GM23338 (cell line): Measurements from ENCODE around the gene VRTN. TPM values are rescaled to one million over a fixed set of nuclear protein-coding genes. Genes with fewer than 3 reads are reported as not detected.

Experiments
- ATAC-seq: fragments of 200-7000 bp; cut with Tn5 transposase; 3 replicates; pipeline ENCODE4 v1.9.1; 2020
- DNase-seq: peaks from one replicate; pipeline ENCODE4 v3.0.0-alpha.2; 2015; ENCODE audit warnings: low spot score
- H2AFZ ChIP-seq: fragments of 200-600 bp; sonication (generic); 2 replicates; pipeline ENCODE4 v1.8.0; 2016; ENCODE audit warnings: antibody characterized with exemption, mild to moderate bottlenecking, moderate library complexity
- H3F3A ChIP-seq: fragments of 200-600 bp; sonication (generic); replicated peaks from 2 replicates; pipeline ENCODE4 v1.8.0; 2017; ENCODE audit warnings: antibody characterized with exemption, mixed run types, low read depth
- H3K27ac ChIP-seq: fragments of 200-600 bp; sonication (generic); 2 replicates; pipeline ENCODE4 v1.6.1; 2016; ENCODE audit warnings: low read depth
- H3K27me3 ChIP-seq: fragments of 200-600 bp; sonication (generic); 2 replicates; pipeline ENCODE4 v1.8.0; 2016; ENCODE audit warnings: mild to moderate bottlenecking, mixed run types, moderate library complexity; ENCODE audit not compliant: insufficient read depth
- H3K36me3 ChIP-seq: fragments of 200-600 bp; sonication (generic); 2 replicates; pipeline ENCODE4 v1.8.0; 2016; ENCODE audit warnings: mild to moderate bottlenecking; ENCODE audit not compliant: insufficient read depth
- H3K4me1 ChIP-seq: fragments of 200-600 bp; sonication (generic); 2 replicates; pipeline ENCODE4 v1.8.0; 2016; ENCODE audit warnings: mild to moderate bottlenecking, moderate library complexity; ENCODE audit not compliant: insufficient read depth
- H3K4me2 ChIP-seq: fragments of 200-600 bp; sonication (generic); 2 replicates; pipeline ENCODE4 v1.7.1; 2017; ENCODE audit warnings: mixed run types
- H3K4me3 ChIP-seq: fragments of 200-600 bp; sonication (generic); 2 replicates; pipeline ENCODE4 v1.6.1; 2016; ENCODE audit warnings: mixed run types
- H3K79me2 ChIP-seq: fragments of 200-600 bp; sonication (generic); replicated peaks from 2 replicates; pipeline ENCODE4 v1.8.0; 2017; ENCODE audit warnings: mild to moderate bottlenecking; ENCODE audit not compliant: insufficient read depth
- H3K9me2 ChIP-seq: fragments of 200-600 bp; sonication (generic); 2 replicates; pipeline ENCODE4 v1.8.0; 2017; ENCODE audit not compliant: insufficient read depth
- H4K20me1 ChIP-seq: fragments of 200-600 bp; sonication (generic); replicated peaks from 2 replicates; pipeline ENCODE4 v1.8.0; 2017; ENCODE audit warnings: mild to moderate bottlenecking; ENCODE audit not compliant: insufficient read depth
- H3K27ac Mint-ChIP-seq: 2 replicates; pipeline ENCODE4 v1.8.0; 2020; ENCODE audit warnings: inconsistent platforms, mild to moderate bottlenecking, moderate library complexity, mixed read lengths
- H3K27me3 Mint-ChIP-seq: 3 replicates; pipeline ENCODE4 v1.8.0; 2022; ENCODE audit warnings: low read depth, mild to moderate bottlenecking, moderate library complexity, mixed read lengths, inconsistent platforms; ENCODE audit not compliant: insufficient read depth, poor library complexity
- H3K36me3 Mint-ChIP-seq: 3 replicates; pipeline ENCODE4 v1.8.0; 2021; ENCODE audit warnings: low read depth, mild to moderate bottlenecking, inconsistent platforms, moderate library complexity, mixed read lengths
- H3K4me1 Mint-ChIP-seq: 3 replicates; pipeline ENCODE4 v1.8.0; 2020; ENCODE audit warnings: mild to moderate bottlenecking, inconsistent platforms, mixed read lengths
- H3K4me3 Mint-ChIP-seq: 3 replicates; pipeline ENCODE4 v1.8.0; 2021; ENCODE audit warnings: moderate library complexity, mild to moderate bottlenecking, inconsistent platforms, mixed read lengths
- H3K9me3 Mint-ChIP-seq: 3 replicates; pipeline ENCODE4 v1.8.0; 2020; ENCODE audit warnings: moderate library complexity, mild to moderate bottlenecking, inconsistent platforms, mixed read lengths
- CREB1 ChIP-seq: fragments of 250-450 bp; sonication (Bioruptor Pico); IDR thresholded peaks from 2 replicates; pipeline ENCODE4 v1.5.0; 2020; ENCODE audit warnings: low read depth, mild to moderate bottlenecking, moderate library complexity
- JUNB ChIP-seq: IDR thresholded peaks from one replicate; pipeline ENCODE4 v1.6.1; 2016; ENCODE audit warnings: antibody characterized with exemption; ENCODE audit not compliant: unreplicated experiment
- STAT1 ChIP-seq: IDR thresholded peaks from one replicate; pipeline ENCODE4 v1.6.1; 2016; ENCODE audit warnings: antibody characterized with exemption; ENCODE audit not compliant: unreplicated experiment
- ZNF331 ChIP-seq: fragments of 250-450 bp; sonication (Bioruptor Pico); IDR thresholded peaks from 2 replicates; pipeline ENCODE4 v1.5.0; 2020; ENCODE audit warnings: low read depth, mild to moderate bottlenecking, moderate library complexity
- polyA plus RNA-seq: library from polyadenylated mRNA; unstranded; fragments of >200 nt; fragmentation: Nextera tagmentation; extraction: Ambion mirVana; gene quantifications from 2 replicates; pipeline ENCODE4 v1.2.1, GENCODE V29; 2016
- total RNA-seq: library from RNA; depleted of rRNA; stranded (reverse); fragments of >200 nt; shearing (Covaris generic); gene quantifications from 2 replicates; pipeline ENCODE4 v1.2.3, GENCODE V29; 2014
- TF ChIP-seq, protein P1 (sequence below): IDR thresholded peaks from 2 replicates; pipeline ENCODE4 v1.6.1; 2016; ENCODE audit warnings: antibody characterized with exemption
- TF ChIP-seq, protein P2 (sequence below): IDR thresholded peaks from one replicate; pipeline ENCODE4 v1.6.1; 2018; ENCODE audit warnings: antibody characterized with exemption; ENCODE audit not compliant: unreplicated experiment
- TF ChIP-seq, protein P3 (sequence below): fragments of 250-450 bp; sonication (Bioruptor Pico); IDR thresholded peaks from 2 replicates; pipeline ENCODE4 v1.5.0; 2020; ENCODE audit warnings: mild to moderate bottlenecking, moderate library complexity

Gene VRTN
- total and polyA plus RNA-seq, 2 experiments from 2014 or later = 63.9 to 143 TPM

GRCh38 chr14:74346341-74346740 is 1.9 kb upstream of the VRTN start:
- no peak overlapping the region for H2AFZ ChIP-seq

More at GRCh38 chr14:74346341-74346740, 1.9 kb upstream of the VRTN start:
- peaks cover 60% of the 10 kb centered on the region for H3K79me2 ChIP-seq
- Mint-ChIP-seq H3K9me3 (no peaks in the 10 kb centered on the region), H3K4me3 (0 out of 3 replicates have a peak overlapping the region, but pooled peaks have one; percentile 29), H3K36me3 (peaks cover 19% of the 10 kb centered on the region), H3K27me3 (peaks cover 16% of the 10 kb centered on the region), H3K27ac (peak overlapping the region; percentile 95), H3K4me1 (peaks cover 21% of the 10 kb centered on the region)
- TF ChIP-seq STAT1 (no peak), JUNB (no peak), ZNF331 (CRISPR knock-in tag) (no peak), CREB1 (CRISPR knock-in tag) (no peak)
- TF ChIP-seq, protein P1, sequence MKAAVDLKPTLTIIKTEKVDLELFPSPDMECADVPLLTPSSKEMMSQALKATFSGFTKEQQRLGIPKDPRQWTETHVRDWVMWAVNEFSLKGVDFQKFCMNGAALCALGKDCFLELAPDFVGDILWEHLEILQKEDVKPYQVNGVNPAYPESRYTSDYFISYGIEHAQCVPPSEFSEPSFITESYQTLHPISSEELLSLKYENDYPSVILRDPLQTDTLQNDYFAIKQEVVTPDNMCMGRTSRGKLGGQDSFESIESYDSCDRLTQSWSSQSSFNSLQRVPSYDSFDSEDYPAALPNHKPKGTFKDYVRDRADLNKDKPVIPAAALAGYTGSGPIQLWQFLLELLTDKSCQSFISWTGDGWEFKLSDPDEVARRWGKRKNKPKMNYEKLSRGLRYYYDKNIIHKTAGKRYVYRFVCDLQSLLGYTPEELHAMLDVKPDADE = no peak
- TF ChIP-seq, protein P2, sequence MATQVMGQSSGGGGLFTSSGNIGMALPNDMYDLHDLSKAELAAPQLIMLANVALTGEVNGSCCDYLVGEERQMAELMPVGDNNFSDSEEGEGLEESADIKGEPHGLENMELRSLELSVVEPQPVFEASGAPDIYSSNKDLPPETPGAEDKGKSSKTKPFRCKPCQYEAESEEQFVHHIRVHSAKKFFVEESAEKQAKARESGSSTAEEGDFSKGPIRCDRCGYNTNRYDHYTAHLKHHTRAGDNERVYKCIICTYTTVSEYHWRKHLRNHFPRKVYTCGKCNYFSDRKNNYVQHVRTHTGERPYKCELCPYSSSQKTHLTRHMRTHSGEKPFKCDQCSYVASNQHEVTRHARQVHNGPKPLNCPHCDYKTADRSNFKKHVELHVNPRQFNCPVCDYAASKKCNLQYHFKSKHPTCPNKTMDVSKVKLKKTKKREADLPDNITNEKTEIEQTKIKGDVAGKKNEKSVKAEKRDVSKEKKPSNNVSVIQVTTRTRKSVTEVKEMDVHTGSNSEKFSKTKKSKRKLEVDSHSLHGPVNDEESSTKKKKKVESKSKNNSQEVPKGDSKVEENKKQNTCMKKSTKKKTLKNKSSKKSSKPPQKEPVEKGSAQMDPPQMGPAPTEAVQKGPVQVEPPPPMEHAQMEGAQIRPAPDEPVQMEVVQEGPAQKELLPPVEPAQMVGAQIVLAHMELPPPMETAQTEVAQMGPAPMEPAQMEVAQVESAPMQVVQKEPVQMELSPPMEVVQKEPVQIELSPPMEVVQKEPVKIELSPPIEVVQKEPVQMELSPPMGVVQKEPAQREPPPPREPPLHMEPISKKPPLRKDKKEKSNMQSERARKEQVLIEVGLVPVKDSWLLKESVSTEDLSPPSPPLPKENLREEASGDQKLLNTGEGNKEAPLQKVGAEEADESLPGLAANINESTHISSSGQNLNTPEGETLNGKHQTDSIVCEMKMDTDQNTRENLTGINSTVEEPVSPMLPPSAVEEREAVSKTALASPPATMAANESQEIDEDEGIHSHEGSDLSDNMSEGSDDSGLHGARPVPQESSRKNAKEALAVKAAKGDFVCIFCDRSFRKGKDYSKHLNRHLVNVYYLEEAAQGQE = no peak
- TF ChIP-seq, protein P3, sequence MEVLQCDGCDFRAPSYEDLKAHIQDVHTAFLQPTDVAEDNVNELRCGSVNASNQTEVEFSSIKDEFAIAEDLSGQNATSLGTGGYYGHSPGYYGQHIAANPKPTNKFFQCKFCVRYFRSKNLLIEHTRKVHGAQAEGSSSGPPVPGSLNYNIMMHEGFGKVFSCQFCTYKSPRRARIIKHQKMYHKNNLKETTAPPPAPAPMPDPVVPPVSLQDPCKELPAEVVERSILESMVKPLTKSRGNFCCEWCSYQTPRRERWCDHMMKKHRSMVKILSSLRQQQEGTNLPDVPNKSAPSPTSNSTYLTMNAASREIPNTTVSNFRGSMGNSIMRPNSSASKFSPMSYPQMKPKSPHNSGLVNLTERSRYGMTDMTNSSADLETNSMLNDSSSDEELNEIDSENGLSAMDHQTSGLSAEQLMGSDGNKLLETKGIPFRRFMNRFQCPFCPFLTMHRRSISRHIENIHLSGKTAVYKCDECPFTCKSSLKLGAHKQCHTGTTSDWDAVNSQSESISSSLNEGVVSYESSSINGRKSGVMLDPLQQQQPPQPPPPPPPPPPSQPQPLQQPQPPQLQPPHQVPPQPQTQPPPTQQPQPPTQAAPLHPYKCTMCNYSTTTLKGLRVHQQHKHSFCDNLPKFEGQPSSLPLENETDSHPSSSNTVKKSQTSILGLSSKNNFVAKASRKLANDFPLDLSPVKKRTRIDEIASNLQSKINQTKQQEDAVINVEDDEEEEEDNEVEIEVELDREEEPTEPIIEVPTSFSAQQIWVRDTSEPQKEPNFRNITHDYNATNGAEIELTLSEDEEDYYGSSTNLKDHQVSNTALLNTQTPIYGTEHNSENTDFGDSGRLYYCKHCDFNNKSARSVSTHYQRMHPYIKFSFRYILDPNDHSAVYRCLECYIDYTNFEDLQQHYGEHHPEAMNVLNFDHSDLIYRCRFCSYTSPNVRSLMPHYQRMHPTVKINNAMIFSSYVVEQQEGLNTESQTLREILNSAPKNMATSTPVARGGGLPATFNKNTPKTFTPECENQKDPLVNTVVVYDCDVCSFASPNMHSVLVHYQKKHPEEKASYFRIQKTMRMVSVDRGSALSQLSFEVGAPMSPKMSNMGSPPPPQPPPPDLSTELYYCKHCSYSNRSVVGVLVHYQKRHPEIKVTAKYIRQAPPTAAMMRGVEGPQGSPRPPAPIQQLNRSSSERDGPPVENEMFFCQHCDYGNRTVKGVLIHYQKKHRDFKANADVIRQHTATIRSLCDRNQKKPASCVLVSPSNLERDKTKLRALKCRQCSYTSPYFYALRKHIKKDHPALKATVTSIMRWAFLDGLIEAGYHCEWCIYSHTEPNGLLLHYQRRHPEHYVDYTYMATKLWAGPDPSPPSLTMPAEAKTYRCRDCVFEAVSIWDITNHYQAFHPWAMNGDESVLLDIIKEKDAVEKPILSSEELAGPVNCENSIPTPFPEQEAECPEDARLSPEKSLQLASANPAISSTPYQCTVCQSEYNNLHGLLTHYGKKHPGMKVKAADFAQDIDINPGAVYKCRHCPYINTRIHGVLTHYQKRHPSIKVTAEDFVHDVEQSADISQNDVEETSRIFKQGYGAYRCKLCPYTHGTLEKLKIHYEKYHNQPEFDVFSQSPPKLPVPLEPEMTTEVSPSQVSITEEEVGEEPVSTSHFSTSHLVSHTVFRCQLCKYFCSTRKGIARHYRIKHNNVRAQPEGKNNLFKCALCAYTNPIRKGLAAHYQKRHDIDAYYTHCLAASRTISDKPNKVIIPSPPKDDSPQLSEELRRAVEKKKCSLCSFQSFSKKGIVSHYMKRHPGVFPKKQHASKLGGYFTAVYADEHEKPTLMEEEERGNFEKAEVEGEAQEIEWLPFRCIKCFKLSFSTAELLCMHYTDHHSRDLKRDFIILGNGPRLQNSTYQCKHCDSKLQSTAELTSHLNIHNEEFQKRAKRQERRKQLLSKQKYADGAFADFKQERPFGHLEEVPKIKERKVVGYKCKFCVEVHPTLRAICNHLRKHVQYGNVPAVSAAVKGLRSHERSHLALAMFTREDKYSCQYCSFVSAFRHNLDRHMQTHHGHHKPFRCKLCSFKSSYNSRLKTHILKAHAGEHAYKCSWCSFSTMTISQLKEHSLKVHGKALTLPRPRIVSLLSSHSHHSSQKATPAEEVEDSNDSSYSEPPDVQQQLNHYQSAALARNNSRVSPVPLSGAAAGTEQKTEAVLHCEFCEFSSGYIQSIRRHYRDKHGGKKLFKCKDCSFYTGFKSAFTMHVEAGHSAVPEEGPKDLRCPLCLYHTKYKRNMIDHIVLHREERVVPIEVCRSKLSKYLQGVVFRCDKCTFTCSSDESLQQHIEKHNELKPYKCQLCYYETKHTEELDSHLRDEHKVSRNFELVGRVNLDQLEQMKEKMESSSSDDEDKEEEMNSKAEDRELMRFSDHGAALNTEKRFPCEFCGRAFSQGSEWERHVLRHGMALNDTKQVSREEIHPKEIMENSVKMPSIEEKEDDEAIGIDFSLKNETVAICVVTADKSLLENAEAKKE (CRISPR knock-in tag) = no peak
- peak overlapping the region; percentile 90 for H3K4me3 ChIP-seq
- peak; percentile 53 for DNase-seq
- H3K27ac ChIP-seq = 0 out of 2 replicates have a peak overlapping the region, but pooled peaks have one; percentile 99
- H3K4me2 ChIP-seq = peak overlapping the region; percentile 89
- H3K36me3 ChIP-seq = no peaks in the 10 kb centered on the region; the same call in 1 of the 2 replicates
- H3F3A ChIP-seq = peaks cover 4% of the 10 kb centered on the region; the same call in 1 of the 2 replicates
- peaks cover 33% of the 10 kb centered on the region for H3K4me1 ChIP-seq
- H3K27me3 ChIP-seq = no peaks in the 10 kb centered on the region
- peak; percentile 8 for ATAC-seq
- peaks cover 15% of the 10 kb centered on the region for H4K20me1 ChIP-seq
- H3K9me2 ChIP-seq = no peaks in the 10 kb centered on the region
